ENCODE results near the gene EXOC3L2.

DNA sequence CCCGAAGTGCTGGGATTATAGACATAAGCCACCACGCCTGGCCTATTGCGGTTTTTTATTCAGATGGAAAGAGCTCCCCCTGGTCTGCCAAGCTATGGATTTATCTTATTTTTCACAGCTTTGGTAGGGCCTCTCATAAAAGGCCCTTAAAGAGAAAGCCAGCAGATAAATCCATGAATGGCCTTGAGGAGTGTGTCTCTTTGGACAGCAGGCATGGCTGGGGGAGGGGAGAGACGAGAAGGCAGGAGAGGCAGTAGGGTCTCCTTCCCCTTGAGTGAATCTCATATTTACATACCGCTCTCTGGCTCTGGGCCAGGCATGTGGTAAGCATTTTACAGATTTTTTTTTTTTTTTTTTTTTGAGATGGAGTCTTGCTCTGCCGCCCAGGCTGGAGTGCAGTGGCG, 31.1 kb upstream of the EXOC3L2 start:
- TF ChIP-seq POLR2A (IDR thresholded peaks at IDR 0.05; ENCODE audit: low read length) (no peak), GATA1 (IDR thresholded peaks at IDR 0.05; ENCODE audit: low read depth, low read length) (no peak)
